WTC11 (cell line): ENCODE results near the gene HINT3.
"Not testable (repeated sequence)": the region's sequence is repeated elsewhere in the genome, so short reads cannot be mapped to it uniquely, and the experiment has no call there.

Source experiments
- CTCF ChIP-seq: fragments of 200-600 bp; IDR thresholded peaks from 2 replicates; pipeline ENCODE4 v1.8.0; 2022; ENCODE audit warnings: antibody characterized with exemption
- MAX ChIP-seq: sonication (generic); formaldehyde crosslinking; IDR thresholded peaks from 2 replicates; pipeline ENCODE4 v1.8.0; 2022; ENCODE audit warnings: mild to moderate bottlenecking, missing genetic modification reagents

- not testable (repeated sequence) for TF ChIP-seq CTCF; MAX (CRISPR knock-in tag)
These were observed 21.1 kb upstream of the HINT3 start for GRCh38 chr6:125935520-125935919.
